Measurements from ENCODE around the gene VWA8.

- TF ChIP-seq CTCF (IDR thresholded peaks at IDR 0.05; ENCODE audit: control extremely low read depth in 1 of 3, insufficient read depth in 1 of 3, low read depth in 1 of 3, low read length in 3 of 3): no peak
- TF ChIP-seq RAD21 (IDR thresholded peaks at IDR 0.05 in 1 of 2, conservative IDR thresholded peaks at IDR 0.05 in 1 of 2; ENCODE audit: low read depth in 2 of 2, low read length in 2 of 2): no peak
- no peak for TF ChIP-seq GTF2F1 (IDR thresholded peaks at IDR 0.05; ENCODE audit: borderline replicate concordance, low read depth, low read length)
- no peak for TF ChIP-seq YY1 (IDR thresholded peaks at IDR 0.05; ENCODE audit: low read depth, low read length)
- TF ChIP-seq TAF1 (IDR thresholded peaks at IDR 0.05; ENCODE audit: low read depth, low read length): no peak
- TF ChIP-seq SIN3A (conservative IDR thresholded peaks at IDR 0.05 in 1 of 2, IDR thresholded peaks at IDR 0.05 in 1 of 2; ENCODE audit: low read depth in 1 of 2, low read length in 2 of 2): no peak
- no peak for TF ChIP-seq POLR2A (IDR thresholded peaks at IDR 0.05; ENCODE audit: control extremely low read depth in 1 of 2, low read depth in 2 of 2, low read length in 2 of 2)
- TF ChIP-seq TCF12 (IDR thresholded peaks at IDR 0.05; ENCODE audit: low read depth, low read length): no peak
- no peak for TF ChIP-seq RFX5 (IDR thresholded peaks at IDR 0.05; ENCODE audit: borderline replicate concordance, low read depth, low read length)
- TF ChIP-seq EZH2 (IDR thresholded peaks at IDR 0.05; ENCODE audit: low read depth, low read length, severe bottlenecking): no peak
- TF ChIP-seq, protein P1, sequence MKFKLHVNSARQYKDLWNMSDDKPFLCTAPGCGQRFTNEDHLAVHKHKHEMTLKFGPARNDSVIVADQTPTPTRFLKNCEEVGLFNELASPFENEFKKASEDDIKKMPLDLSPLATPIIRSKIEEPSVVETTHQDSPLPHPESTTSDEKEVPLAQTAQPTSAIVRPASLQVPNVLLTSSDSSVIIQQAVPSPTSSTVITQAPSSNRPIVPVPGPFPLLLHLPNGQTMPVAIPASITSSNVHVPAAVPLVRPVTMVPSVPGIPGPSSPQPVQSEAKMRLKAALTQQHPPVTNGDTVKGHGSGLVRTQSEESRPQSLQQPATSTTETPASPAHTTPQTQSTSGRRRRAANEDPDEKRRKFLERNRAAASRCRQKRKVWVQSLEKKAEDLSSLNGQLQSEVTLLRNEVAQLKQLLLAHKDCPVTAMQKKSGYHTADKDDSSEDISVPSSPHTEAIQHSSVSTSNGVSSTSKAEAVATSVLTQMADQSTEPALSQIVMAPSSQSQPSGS (IDR thresholded peaks at IDR 0.05; ENCODE audit: low read length): no peak
- TF ChIP-seq NRF1 (IDR thresholded peaks at IDR 0.05; ENCODE audit: low read depth, low read length): no peak
- TF ChIP-seq MAFK (IDR thresholded peaks at IDR 0.05; ENCODE audit: low read depth, low read length): no peak
- TF ChIP-seq BACH1 (IDR thresholded peaks at IDR 0.05; ENCODE audit: low read length): no peak
These were observed 144.9 kb downstream of the VWA8 start for GRCh38 chr13:41816057-41816456.
